Esophagus squamous epithelium (tissue), 4 donors: ENCODE results near the gene NAV3.

Experiments used
- POLR2A ChIP-seq, 4 donors: fragments of 450-650 bp; IDR thresholded peaks; one replicate each; pipeline ENCODE4 v1.6.1; 2017; ENCODE audit warnings: antibody characterized with exemption in 4 of 4, mild to moderate bottlenecking in 4 of 4, moderate library complexity in 3 of 4
- TF ChIP-seq, protein P1 (sequence below), 6 experiments: fragments of 450-650 bp in 4 of 6; fragments of 200-600 bp in 2 of 6; sonication (generic) in 2 of 6; IDR thresholded peaks; one replicate each; pipeline ENCODE4 v1.5.1; 2016 to 2019; ENCODE audit warnings: antibody characterized with exemption in 6 of 6, mild to moderate bottlenecking in 4 of 6, moderate library complexity in 4 of 6

DNA sequence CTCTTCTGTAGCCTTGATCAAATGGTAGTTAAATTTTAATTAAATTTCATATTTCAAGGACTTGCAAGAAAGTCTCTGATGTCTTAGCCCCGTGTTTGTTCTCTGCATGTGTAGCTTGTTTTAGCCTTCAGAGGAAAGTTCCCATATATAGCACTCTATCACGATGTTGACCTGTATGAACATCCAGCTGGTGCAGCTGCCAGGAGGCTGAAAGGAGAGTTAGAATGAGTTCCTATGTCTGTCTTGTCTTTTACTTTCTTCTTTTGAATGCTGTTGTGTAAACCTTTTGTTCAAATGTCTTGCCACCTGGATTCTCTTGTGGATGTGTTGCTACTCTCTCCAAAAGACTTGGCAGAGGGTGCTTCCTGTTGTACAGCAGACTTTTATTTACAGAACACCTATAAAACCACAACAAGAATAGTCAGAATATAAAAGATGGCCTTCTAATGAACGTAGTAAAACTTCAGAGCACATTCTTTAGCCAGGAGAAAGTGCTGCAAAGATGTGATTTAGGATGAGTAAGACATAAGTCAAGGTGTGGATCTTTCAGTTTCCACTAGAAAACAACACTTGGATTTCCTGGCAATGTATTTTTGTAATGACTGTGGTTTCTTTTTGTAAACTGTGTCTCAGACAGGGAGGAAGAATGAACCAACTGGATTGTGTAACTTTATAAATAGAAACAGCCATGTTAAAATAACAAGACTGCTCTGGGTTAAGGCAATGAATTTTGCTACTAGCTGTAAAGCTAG lies 17.2 kb downstream of the NAV3 start:
- TF ChIP-seq, protein P1, sequence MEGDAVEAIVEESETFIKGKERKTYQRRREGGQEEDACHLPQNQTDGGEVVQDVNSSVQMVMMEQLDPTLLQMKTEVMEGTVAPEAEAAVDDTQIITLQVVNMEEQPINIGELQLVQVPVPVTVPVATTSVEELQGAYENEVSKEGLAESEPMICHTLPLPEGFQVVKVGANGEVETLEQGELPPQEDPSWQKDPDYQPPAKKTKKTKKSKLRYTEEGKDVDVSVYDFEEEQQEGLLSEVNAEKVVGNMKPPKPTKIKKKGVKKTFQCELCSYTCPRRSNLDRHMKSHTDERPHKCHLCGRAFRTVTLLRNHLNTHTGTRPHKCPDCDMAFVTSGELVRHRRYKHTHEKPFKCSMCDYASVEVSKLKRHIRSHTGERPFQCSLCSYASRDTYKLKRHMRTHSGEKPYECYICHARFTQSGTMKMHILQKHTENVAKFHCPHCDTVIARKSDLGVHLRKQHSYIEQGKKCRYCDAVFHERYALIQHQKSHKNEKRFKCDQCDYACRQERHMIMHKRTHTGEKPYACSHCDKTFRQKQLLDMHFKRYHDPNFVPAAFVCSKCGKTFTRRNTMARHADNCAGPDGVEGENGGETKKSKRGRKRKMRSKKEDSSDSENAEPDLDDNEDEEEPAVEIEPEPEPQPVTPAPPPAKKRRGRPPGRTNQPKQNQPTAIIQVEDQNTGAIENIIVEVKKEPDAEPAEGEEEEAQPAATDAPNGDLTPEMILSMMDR (IDR thresholded peaks at IDR 0.05) = no peak
- TF ChIP-seq POLR2A (IDR thresholded peaks at IDR 0.05) = no peak
